GM12865 (cell line): Measurements from ENCODE around the gene DPP6.

Experiments used
- DNase-seq: peaks from one replicate; pipeline ENCODE4 v3.0.0; 2010; ENCODE audit warnings: low read depth
- H3K4me3 ChIP-seq: 2 replicates; pipeline ENCODE4 v1.5.1; 2011; ENCODE audit warnings: mild to moderate bottlenecking, low read depth, low read length, control low read depth
- CTCF ChIP-seq: IDR thresholded peaks from 2 replicates; pipeline ENCODE4 v1.5.1; 2011; ENCODE audit warnings: low read length, control low read depth, low read depth, inconsistent platforms; ENCODE audit not compliant: insufficient read depth; ENCODE audit errors: missing control alignments

Gene DPP6

GRCh38 chr7:154255324-154255723 is 203.1 kb downstream of the DPP6 start:
- no peak for DNase-seq
- H3K4me3 ChIP-seq = no peak overlapping the region
- no peak for TF ChIP-seq CTCF

DNA sequence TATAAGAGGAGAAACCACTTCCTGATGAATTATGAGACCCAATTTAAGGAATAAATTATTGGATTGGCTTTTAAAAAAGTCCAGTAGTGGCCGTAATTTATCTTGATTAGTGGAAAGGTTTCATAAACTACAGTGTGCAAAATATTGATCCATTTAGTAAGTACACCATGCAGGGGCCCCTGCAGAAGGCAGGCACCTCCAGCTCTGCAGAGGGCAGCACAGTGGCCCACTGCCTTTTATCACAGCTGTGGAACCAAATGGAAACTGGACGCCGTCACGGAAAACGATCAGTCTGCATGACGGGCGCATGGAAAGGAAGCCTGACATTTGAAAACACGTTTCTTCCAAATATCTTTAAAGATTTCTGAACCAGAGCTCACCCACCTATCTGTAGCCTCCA is 204.0 kb downstream of the DPP6 start:
- TF ChIP-seq CTCF = no peak
- no peak for DNase-seq
- no peak overlapping the region for H3K4me3 ChIP-seq

DNA sequence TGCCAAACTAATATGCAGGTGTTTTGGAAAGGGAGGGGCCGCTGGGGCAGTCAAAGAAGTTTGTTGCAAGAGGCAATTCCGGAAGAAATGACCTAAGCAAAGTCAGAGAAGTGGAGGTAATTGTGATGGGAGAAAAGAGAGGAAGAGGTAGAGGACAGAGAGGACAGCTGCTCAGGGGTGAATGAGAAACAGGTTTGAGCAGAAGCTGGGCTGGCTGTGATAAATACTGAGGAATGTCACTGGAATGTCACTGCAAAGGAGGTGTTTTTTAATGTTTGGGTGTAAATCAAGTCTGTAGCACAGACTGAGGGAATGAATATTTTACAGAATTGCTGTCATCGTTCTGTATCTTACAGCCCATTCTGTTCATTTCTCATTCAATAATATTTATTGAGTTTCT is 207.2 kb downstream of the DPP6 start:
- TF ChIP-seq CTCF = no peak
- H3K4me3 ChIP-seq = no peak overlapping the region
- no peak for DNase-seq

GRCh38 chr7:154287356-154287755 is 235.2 kb downstream of the DPP6 start:
- no peak for DNase-seq
- TF ChIP-seq CTCF = no peak
- H3K4me3 ChIP-seq = no peak overlapping the region

GRCh38 chr7:154289119-154289518 is 236.9 kb downstream of the DPP6 start:
- TF ChIP-seq CTCF = no peak
- DNase-seq = no peak
- no peak overlapping the region for H3K4me3 ChIP-seq

DNA sequence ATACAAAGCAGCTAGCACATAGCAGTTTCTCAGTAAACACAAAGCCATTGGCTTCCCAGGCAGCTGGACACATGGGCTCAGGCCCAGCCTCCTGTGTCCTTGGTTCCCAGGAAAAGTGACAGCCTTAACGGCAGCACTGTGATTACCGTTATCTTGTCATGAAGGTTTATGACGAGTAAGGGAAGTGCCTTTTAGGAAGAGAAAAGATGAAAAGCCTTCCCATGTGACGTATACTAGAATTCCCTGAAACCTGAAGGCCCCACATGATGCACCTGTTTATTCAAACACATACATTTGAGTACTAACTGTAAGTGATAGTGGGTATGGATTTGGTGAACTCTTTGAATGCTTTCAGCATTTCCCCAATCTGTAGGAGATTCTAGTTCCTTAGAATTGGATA is 244.2 kb downstream of the DPP6 start:
- DNase-seq = no peak
- no peak overlapping the region for H3K4me3 ChIP-seq
- no peak for TF ChIP-seq CTCF

GRCh38 chr7:154299736-154300135 is 247.5 kb downstream of the DPP6 start:
- DNase-seq = no peak

More at GRCh38 chr7:154299736-154300135, 247.5 kb downstream of the DPP6 start:
- no peak overlapping the region for H3K4me3 ChIP-seq
- TF ChIP-seq CTCF = no peak
